HEK293T (cell line): Measurements from ENCODE around the gene JUNB.

Source experiments
- ARNT ChIP-seq: fragments of 450-650 bp; IDR thresholded peaks from 2 replicates; pipeline ENCODE4 v1.6.1; 2017; ENCODE audit warnings: mild to moderate bottlenecking
- FOXM1 ChIP-seq: fragments of 450-650 bp; IDR thresholded peaks from 2 replicates; pipeline ENCODE4 v1.6.1; 2017; ENCODE audit warnings: mild to moderate bottlenecking, borderline replicate concordance
- HDGF ChIP-seq: fragments of 450-650 bp; IDR thresholded peaks from 2 replicates; pipeline ENCODE4 v1.6.1; 2017; ENCODE audit warnings: antibody characterized with exemption, borderline replicate concordance
- L3MBTL2 ChIP-seq: fragments of 450-650 bp; conservative IDR thresholded peaks from 2 replicates; pipeline ENCODE4 v1.6.1; 2016; ENCODE audit warnings: mild to moderate bottlenecking
- SUZ12 ChIP-seq: fragments of 450-650 bp; IDR thresholded peaks from 2 replicates; pipeline ENCODE4 v1.6.1; 2016; ENCODE audit warnings: mild to moderate bottlenecking
- TF ChIP-seq, protein P1 (sequence below): fragments of 450-650 bp; IDR thresholded peaks from 2 replicates; pipeline ENCODE4 v1.6.1; 2016

DNA sequence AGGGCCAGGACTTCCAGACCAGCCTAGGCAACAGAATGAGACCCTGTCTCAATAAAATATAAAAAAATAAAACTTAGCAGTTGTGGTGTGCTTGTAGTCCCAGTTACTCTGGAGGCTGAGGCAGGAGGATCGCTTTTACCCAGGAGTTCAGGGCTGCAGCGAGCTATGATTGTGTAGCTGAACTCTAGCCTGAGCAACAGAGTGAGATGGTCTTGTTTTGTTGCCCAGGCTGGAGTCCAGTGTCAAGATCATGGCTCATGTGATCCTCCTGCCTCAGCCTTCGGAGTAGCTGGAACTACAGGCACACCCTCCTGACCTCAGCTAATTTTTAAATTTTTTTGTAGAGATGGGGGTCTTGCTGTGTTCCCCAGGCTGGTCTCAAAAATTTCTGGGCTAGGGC is 4.3 kb upstream of the JUNB start:
- TF ChIP-seq, protein P1, sequence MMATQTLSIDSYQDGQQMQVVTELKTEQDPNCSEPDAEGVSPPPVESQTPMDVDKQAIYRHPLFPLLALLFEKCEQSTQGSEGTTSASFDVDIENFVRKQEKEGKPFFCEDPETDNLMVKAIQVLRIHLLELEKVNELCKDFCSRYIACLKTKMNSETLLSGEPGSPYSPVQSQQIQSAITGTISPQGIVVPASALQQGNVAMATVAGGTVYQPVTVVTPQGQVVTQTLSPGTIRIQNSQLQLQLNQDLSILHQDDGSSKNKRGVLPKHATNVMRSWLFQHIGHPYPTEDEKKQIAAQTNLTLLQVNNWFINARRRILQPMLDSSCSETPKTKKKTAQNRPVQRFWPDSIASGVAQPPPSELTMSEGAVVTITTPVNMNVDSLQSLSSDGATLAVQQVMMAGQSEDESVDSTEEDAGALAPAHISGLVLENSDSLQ = no peak
- TF ChIP-seq SUZ12 (no peak), FOXM1 (no peak), HDGF (no peak), ARNT (no peak), L3MBTL2 (no peak)
